ENCODE measurements around the gene XPC. TPM values are rescaled to one million over a fixed set of nuclear protein-coding genes. Genes with fewer than 3 reads are reported as not detected.

XPC gene
- total and polyA plus RNA-seq, 2 donors (not counting 3 experiments of a cell fraction or from before 2014, with no cell fraction given) = 11.9 to 36.8 TPM

DNA sequence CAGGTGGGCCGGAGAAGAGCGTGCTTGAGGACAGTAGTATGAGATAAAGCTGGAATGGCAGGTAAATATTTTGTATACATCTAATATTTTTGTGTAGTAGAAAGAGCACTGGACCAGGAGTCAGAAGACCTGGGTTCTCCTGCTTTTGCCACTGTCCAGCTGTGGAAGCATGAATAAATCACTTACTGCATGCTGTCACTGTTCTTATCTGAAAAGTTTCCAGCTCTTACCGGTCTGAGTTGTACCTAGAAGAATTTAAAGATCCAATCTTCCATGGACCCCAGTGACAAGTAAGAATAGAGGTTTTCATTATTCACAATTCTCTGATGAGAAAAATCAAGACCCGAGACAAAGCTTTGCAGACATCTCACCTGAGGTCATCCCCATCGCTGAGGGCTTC, 5.9 kb downstream of the XPC start:
- H2AFZ ChIP-seq (ENCODE audit: low read depth, low read length) = no peak overlapping the region
- H3K9me3 ChIP-seq (replicated peaks; ENCODE audit: control insufficient read depth, insufficient read depth, low read length) = no peaks in the 10 kb centered on the region
- FAIRE-seq (no peak), DNase-seq (ENCODE audit: low read depth, low spot score) (no peak)
- no peaks in the 10 kb centered on the region for H4K20me1 ChIP-seq (replicated peaks; ENCODE audit: control insufficient read depth, extremely low read depth, insufficient read depth, low read length)
- no peak for TF ChIP-seq EZH2 (IDR thresholded peaks at IDR 0.05; ENCODE audit: borderline replicate concordance, low read depth, low read length, severe bottlenecking)
- no peak for TF ChIP-seq MAX (IDR thresholded peaks at IDR 0.05; ENCODE audit: insufficient read depth, insufficient read length)
- no peak for TF ChIP-seq MYC (IDR thresholded peaks at IDR 0.05; ENCODE audit: low read depth, low read length)
- no peak for TF ChIP-seq GATA2 (IDR thresholded peaks at IDR 0.05; ENCODE audit: insufficient read depth, insufficient read length, low read depth, low read length)
- no peak for TF ChIP-seq POLR2A (IDR thresholded peaks at IDR 0.05; ENCODE audit: low read depth, low read length)
- TF ChIP-seq FOS (IDR thresholded peaks at IDR 0.05; ENCODE audit: borderline replicate concordance, insufficient read depth, low read length) = no peak
- TF ChIP-seq POLR2AphosphoS5 (IDR thresholded peaks at IDR 0.05; ENCODE audit: insufficient read depth, low read depth, low read length) = no peak
- no peak for TF ChIP-seq JUN (IDR thresholded peaks at IDR 0.05; ENCODE audit: borderline replicate concordance, insufficient read depth, insufficient read length, low read depth)
- TF ChIP-seq, protein P1, sequence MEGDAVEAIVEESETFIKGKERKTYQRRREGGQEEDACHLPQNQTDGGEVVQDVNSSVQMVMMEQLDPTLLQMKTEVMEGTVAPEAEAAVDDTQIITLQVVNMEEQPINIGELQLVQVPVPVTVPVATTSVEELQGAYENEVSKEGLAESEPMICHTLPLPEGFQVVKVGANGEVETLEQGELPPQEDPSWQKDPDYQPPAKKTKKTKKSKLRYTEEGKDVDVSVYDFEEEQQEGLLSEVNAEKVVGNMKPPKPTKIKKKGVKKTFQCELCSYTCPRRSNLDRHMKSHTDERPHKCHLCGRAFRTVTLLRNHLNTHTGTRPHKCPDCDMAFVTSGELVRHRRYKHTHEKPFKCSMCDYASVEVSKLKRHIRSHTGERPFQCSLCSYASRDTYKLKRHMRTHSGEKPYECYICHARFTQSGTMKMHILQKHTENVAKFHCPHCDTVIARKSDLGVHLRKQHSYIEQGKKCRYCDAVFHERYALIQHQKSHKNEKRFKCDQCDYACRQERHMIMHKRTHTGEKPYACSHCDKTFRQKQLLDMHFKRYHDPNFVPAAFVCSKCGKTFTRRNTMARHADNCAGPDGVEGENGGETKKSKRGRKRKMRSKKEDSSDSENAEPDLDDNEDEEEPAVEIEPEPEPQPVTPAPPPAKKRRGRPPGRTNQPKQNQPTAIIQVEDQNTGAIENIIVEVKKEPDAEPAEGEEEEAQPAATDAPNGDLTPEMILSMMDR (IDR thresholded peaks at IDR 0.05; ENCODE audit: extremely low read depth in 1 of 2, insufficient read depth in 1 of 2, low read depth in 1 of 2, low read length in 2 of 2) = no peak
- dilution Hi-C loops (cut with MboI; ENCODE audit: extremely low pct_ligation_motif_present, low sequenced_read_pairs) = no loop called here
- no peaks in the 10 kb centered on the region for H3K27me3 ChIP-seq (ENCODE audit: control insufficient read depth in 2 of 2, insufficient read depth in 2 of 2, low read length in 2 of 2)
- CTCF ChIA-PET = interaction anchor here (1.9 kb wide), 1 partner anchor 31 kb away, joined by 5 read pairs; no protein-coding TSS in a partner anchor
- peaks cover 30% of the 10 kb centered on the region for H3K79me2 ChIP-seq (ENCODE audit: control insufficient read depth, insufficient read depth, low read length)
- POLR2A ChIA-PET = no interaction called here
- intact Hi-C loops (cut with micrococcal nuclease) = no loop called here
- H3K9me1 ChIP-seq (replicated peaks; ENCODE audit: control insufficient read depth, extremely low read depth, insufficient read depth, low read length) = no peaks in the 10 kb centered on the region
- H3K36me3 ChIP-seq (ENCODE audit: control insufficient read depth in 2 of 2, extremely low read depth in 1 of 2, insufficient read depth in 2 of 2, low read length in 2 of 2) = peaks cover 23 to 29% of the 10 kb centered on the region in 2 experiments
- H3K4me1 ChIP-seq (ENCODE audit: control insufficient read depth, extremely low read depth, insufficient read depth, low read length) = peaks cover 19% of the 10 kb centered on the region
- H3K4me2 ChIP-seq (ENCODE audit: insufficient read depth, low read length) = no peak overlapping the region
- H3K9ac ChIP-seq (replicated peaks; ENCODE audit: extremely low read depth, insufficient read depth, low read length) = no peak overlapping the region
- no peak overlapping the region for H3K4me3 ChIP-seq (replicated peaks in 1 of 3; ENCODE audit: insufficient read depth in 1 of 3, low read depth in 1 of 3, low read length in 3 of 3)
- no peak overlapping the region for H3K27ac ChIP-seq (ENCODE audit: insufficient read depth, low read depth, low read length)
- no TSS peak for BruUV-seq (replicated peaks)

Measured in endothelial cell of umbilical vein (primary cell).